Thymus (tissue), 11 donors: ENCODE measurements around the gene MED31. TPM values are rescaled to one million over a fixed set of nuclear protein-coding genes. Genes with fewer than 3 reads are reported as not detected.

Experiments used
- DNase-seq, 9 donors: peaks; one replicate each; pipeline ENCODE4 v3.0.0-alpha.2; 2013; ENCODE audit warnings: low spot score in 9 of 9, low read depth in 6 of 9, missing footprints in 1 of 9
- H3K27ac ChIP-seq, 2 donors: one replicate each; pipeline ENCODE4 v1.5.1; 2013; ENCODE audit warnings: control low read depth in 1 of 2, low read depth in 1 of 2, low read length in 1 of 2, mild to moderate bottlenecking in 1 of 2, moderate library complexity in 1 of 2
- H3K27me3 ChIP-seq, 2 donors: one replicate each; pipeline ENCODE4 v1.5.1; 2013; ENCODE audit warnings: low read length in 1 of 2; ENCODE audit not compliant: control insufficient read depth in 2 of 2, insufficient read depth in 1 of 2
- H3K36me3 ChIP-seq, 2 donors: one replicate each; pipeline ENCODE4 v1.5.1; 2013; ENCODE audit warnings: low read length in 1 of 2, mild to moderate bottlenecking in 1 of 2, moderate library complexity in 1 of 2; ENCODE audit not compliant: control insufficient read depth in 2 of 2, insufficient read depth in 2 of 2
- H3K4me1 ChIP-seq, 2 donors: one replicate each; pipeline ENCODE4 v1.5.1; 2013; ENCODE audit warnings: low read length in 2 of 2; ENCODE audit not compliant: control insufficient read depth in 2 of 2, insufficient read depth in 2 of 2
- H3K4me3 ChIP-seq, 2 donors: one replicate each; pipeline ENCODE4 v1.5.1; 2013; ENCODE audit warnings: low read length in 2 of 2, control low read depth in 1 of 2, mild to moderate bottlenecking in 1 of 2
- H3K9me3 ChIP-seq, 2 donors: one replicate each; pipeline ENCODE4 v1.5.1; 2013; ENCODE audit warnings: low read length in 1 of 2, mild to moderate bottlenecking in 1 of 2; ENCODE audit not compliant: control insufficient read depth in 2 of 2, insufficient read depth in 1 of 2
- WGBS: extraction: QIAGEN DNeasy Blood & Tissue Kit; methylation state at CpG from one replicate; pipeline ENCODE4 v1.1.7; 2013; 5-methylcytosine and 5-hydroxymethylcytosine counted together
- polyA plus RNA-seq: library from polyadenylated mRNA; stranded (reverse); fragments of 200-250 nt; gene quantifications from one replicate; pipeline ENCODE4 v1.2.3, GENCODE V29; 2013
- total RNA-seq: library from RNA; stranded (reverse); fragments of 120-200 nt; gene quantifications from one replicate; pipeline ENCODE4 v1.2.4, GENCODE V29; 2013
- donor health status: healthy.

MED31 gene
- total and polyA plus RNA-seq, 2 donors = 19.7 to 29.4 TPM

DNA sequence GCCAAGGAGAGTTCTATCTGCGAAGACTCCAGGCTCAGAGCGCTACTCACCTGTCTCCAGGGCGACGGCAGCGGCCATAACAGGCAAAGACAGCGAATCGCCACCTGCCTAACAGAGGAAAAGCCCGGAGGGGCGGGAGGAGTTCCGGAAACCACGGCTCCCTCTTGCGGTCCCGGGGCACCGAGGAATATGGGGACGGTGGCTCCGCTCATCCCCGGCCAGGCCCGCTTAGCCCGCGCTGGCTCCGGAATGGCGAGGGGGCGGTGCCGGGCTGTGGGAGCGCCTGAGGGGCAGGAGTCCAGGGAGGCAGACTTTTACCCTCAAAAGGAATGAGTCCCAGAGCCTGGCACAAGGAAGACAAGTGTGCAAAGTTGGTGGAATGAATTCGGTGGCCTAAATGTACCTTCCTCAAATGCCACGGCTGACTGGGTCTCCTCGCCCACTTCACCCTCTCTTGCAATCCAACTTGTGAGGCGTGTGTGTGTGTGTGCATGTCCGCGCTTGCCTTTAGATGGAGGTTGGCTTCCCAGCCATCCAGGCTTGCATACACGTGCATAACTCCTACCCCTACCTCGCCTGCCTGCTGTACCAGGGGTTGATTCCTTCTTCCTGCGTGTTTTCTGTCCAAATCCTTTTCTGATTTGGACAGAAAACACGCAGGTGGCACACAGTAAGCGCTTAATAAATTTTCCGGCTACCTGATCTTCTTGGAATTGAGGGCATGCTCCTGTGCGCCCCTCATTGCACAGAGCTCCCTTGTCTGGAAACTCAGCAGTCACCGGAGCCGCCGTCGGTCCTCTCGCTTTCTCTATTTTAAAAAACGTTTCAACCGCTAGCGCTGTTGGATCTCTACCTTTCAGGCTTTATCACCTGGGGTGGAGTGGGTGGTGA lies 3.7 kb upstream of the MED31 start:
- no peak overlapping the region for H3K4me3 ChIP-seq
- H3K4me1 ChIP-seq = peaks cover 18 to 33% of the 10 kb centered on the region in 2 donors
- WGBS = 48% methylated on average over 46 of the region's 46 CpGs
- DNase-seq = no peak
- no peaks in the 10 kb centered on the region for H3K36me3 ChIP-seq
- H3K9me3 ChIP-seq = peaks cover 0 to 7% of the 10 kb centered on the region in 2 donors
- H3K27me3 ChIP-seq = peaks cover 25 to 70% of the 10 kb centered on the region in 2 donors
- H3K27ac ChIP-seq = peak overlapping the region in 1 of 2 donors; percentile 36

GRCh38 chr17:6651919-6652452 lies 581 bp upstream of the MED31 start:
- Histone ChIP-seq H3K27me3 (peaks cover 25 to 50% of the 10 kb centered on the region in 2 donors), H3K27ac (peak overlapping the region; percentile 54 to 96), H3K4me1 (peaks cover 14 to 24% of the 10 kb centered on the region in 2 donors), H3K4me3 (peak overlapping the region; percentile 69 to 82), H3K36me3 (peaks cover 3 to 13% of the 10 kb centered on the region in 2 donors), H3K9me3 (peaks cover 0 to 7% of the 10 kb centered on the region in 2 donors)
- DNase-seq = peak in 3 of 9 donors; percentile 21 to 22 (median 21)
- 5% methylated on average over 47 of the region's 47 CpGs for WGBS

DNA sequence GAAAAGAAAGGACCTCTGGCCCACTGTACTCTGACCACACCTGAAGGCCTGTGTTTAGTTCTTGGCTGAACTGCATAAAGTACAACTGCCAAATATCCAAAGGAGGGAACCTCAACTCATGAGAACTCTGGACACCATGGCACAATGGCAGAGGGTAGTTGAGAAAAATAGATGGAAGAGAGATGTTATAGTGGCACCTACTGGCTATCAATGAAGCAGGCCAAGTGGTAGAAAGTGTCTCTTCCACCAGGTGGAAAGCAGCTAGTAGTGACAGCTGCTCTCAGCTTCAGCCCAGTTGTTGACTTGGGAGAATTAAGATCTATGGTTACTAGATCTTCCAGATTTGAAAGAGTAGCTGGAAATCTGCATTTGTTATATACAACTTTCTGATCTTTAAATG lies 3.2 kb downstream of the MED31 start:
- H3K36me3 ChIP-seq = peaks cover 13 to 31% of the 10 kb centered on the region in 2 donors
- peaks cover 9 to 12% of the 10 kb centered on the region in 2 donors for H3K4me1 ChIP-seq

DNA sequence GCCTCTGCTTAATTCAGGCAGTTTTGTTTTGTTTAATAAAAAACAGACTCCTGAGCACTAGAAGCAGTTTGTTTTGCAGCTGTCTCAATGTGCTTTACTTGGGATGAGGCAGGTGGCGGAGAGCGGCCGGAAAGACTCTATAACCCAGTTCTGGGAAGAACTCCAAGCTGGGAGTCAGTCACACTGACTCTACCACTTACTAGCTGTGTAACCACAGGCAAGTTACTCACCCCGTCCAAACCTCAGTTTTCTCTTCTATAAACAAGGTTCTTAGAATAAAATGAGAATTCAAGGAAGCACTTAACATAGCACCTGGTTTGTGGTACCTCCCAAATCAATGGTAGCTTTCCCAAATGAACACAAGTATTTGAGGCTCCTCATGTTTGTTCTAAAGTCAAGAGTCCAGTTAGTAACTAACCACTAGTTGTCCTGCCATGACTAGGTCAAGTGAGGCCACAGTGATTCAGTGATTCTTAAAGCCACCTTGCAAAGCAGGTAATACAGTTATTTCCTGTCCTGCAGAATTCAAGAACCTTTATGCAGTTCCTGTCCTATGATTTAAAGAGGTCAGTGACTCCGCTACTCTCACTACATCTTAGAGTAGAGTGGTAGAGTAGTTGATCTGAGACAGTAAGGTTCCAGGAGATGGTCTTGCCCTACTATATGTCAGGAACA lies 7.8 kb downstream of the MED31 start:
- H3K27me3 ChIP-seq = no peaks in the 10 kb centered on the region
- no peaks in the 10 kb centered on the region for H3K9me3 ChIP-seq
- no peak for DNase-seq
- no peak overlapping the region for H3K4me3 ChIP-seq
- peaks cover 13 to 31% of the 10 kb centered on the region in 2 donors for H3K36me3 ChIP-seq
- no peak overlapping the region for H3K27ac ChIP-seq
- peaks cover 14 to 16% of the 10 kb centered on the region in 2 donors for H3K4me1 ChIP-seq
- WGBS = 97% methylated on average over 5 of the region's 5 CpGs

More for the DNA sequence above, 3.2 kb downstream of the MED31 start:
- Histone ChIP-seq H3K9me3 (peaks cover 0 to 7% of the 10 kb centered on the region in 2 donors), H3K27me3 (peaks cover 7 to 16% of the 10 kb centered on the region in 2 donors), H3K27ac (no peak overlapping the region), H3K4me3 (no peak overlapping the region)
- DNase-seq = peak in 1 of 9 donors; percentile 28

- Histone ChIP-seq H3K27ac (no peak overlapping the region), H3K36me3 (peaks cover 13 to 26% of the 10 kb centered on the region in 2 donors), H3K9me3 (no peaks in the 10 kb centered on the region), H3K27me3 (no peaks in the 10 kb centered on the region), H3K4me3 (no peak overlapping the region), H3K4me1 (peaks cover 20% of the 10 kb centered on the region in 2 donors)
- DNase-seq = no peak
- WGBS = 67% methylated on average over 2 of the region's 2 CpGs
Measured at GRCh38 chr17:6642592-6642991, 8.8 kb downstream of the MED31 start.

DNA sequence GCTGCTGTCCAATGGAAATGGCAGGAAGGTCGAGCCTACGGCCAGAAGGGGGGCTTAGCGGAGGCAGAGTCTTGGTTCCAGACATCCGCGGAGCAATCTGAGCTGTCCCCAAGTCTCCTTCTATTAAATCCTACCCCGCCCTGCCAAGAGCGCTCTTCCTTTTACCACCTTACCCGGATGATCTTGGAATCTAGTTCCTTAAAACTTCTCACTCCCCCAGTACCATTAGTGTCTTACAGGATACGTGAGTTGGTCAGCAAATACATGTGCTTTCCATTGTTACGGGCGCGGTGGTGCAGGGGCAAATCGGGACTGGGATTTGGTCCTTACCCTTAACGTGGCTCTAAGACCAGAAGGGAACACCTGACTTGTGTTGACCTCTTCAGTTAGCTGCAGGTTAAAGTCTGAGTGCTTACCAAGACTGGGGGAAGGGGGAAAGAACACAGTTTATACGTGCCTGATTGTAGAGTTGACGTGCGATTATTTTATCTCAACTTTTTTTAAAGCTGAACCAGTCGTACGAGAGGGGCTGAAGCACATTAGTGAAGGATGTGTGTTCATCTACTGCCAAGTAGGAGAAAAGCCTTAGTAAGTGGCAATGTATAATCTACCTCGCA lies 10.1 kb downstream of the MED31 start:
- WGBS = 11% methylated on average over 20 of the region's 20 CpGs
- H3K4me1 ChIP-seq = peaks cover 20% of the 10 kb centered on the region in 2 donors
- peak overlapping the region; percentile 75 to 99 for H3K4me3 ChIP-seq
- H3K9me3 ChIP-seq = no peaks in the 10 kb centered on the region
- H3K27me3 ChIP-seq = no peaks in the 10 kb centered on the region
- DNase-seq = peak in 1 of 9 donors; percentile 21
- H3K36me3 ChIP-seq = peaks cover 6 to 21% of the 10 kb centered on the region in 2 donors
- peak overlapping the region; percentile 77 to 91 for H3K27ac ChIP-seq

DNA sequence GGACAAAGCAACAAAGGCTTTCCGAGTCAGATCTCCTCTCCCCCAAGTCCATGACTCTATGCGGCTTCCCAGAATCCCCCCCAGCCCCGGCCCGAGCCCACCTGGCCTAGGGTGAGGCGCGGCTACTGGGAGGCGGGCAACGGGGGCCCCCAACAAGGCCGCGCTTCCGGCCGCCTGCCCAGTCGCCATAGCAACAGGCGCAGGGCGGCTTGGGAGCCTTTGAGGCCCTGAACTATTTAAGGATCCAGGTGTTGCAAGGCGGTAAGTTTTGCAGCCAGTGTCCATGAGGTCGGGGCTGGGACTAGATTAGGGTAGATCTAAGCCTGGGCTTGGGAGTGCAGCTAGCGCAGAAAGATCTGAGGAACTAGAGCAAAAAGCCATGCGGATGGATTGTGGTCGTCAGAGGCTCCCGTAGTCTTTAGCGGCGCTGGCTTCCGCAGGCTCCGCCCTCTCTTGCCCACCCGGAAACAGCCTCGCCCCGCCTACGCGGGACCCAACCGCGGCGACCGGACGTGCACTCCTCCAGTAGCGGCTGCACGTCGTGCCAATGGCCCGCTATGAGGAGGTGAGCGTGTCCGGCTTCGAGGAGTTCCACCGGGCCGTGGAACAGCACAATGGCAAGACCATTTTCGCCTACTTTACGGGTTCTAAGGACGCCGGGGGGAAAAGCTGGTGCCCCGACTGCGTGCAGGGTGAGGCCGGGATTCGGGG lies 10.7 kb downstream of the MED31 start, which contains the start of the genes KIAA0753 and TXNDC17:
Gene KIAA0753, minus strand, starts transcription at position 176 of the 711 bp plus-strand sequence. CDS start 5,608 bp downstream, outside the sequence.
Gene TXNDC17, plus strand, starts transcription at position 525 of the 711 bp plus-strand sequence. Its CDS starts 23 bp downstream, at position 548.
- peak; percentile 82 to 95 (median 88) for DNase-seq
- peak within 1 kb of the TSS; percentile 89 to 91 for H3K27ac ChIP-seq
- peaks cover 6 to 21% of the 10 kb centered on the region in 2 donors for H3K36me3 ChIP-seq
- H3K4me3 ChIP-seq = peak within 1 kb of the TSS; percentile 75 to 99
- H3K4me1 ChIP-seq = peaks cover 20% of the 10 kb centered on the region in 2 donors
- no peaks in the 10 kb centered on the region for H3K9me3 ChIP-seq
- H3K27me3 ChIP-seq = no peaks in the 10 kb centered on the region
- WGBS = under 1% methylated on average over 52 of the region's 52 CpGs
